ENCODE data around the gene FAM111A. TPM values are rescaled to one million over a fixed set of nuclear protein-coding genes. Genes with fewer than 3 reads are reported as not detected.

The FAM111A gene
- total and polyA plus RNA-seq, 10 of the 15 experiments (the other 5 are each of a cell fraction or from before 2014, with no cell fraction given) = 26.6 to 95.0 (median 67.5) TPM

DNA sequence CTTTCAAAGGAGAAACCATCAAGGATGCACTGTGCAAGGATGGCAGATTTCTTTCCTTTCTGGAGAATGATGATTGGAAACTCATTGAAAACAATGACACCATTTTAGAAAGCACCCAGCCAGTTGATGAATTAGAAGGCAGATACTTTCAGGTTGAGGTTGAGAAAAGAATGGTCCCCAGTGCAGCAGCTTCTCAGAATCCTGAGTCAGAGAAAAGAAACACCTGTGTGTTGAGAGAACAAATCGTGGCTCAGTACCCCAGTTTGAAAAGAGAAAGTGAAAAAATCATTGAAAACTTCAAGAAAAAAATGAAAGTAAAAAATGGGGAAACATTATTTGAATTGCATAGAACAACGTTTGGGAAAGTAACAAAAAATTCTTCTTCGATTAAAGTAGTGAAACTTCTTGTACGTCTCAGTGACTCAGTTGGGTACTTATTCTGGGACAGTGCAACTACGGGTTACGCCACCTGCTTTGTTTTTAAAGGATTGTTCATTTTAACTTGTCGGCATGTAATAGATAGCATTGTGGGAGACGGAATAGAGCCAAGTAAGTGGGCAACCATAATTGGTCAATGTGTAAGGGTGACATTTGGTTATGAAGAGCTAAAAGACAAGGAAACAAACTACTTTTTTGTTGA, 9.8 kb downstream of the FAM111A start (continued):
- no peak for TF ChIP-seq NR2F1 (conservative IDR thresholded peaks at IDR 0.05)
- no peak for TF ChIP-seq MXI1 (IDR thresholded peaks at IDR 0.05; ENCODE audit: low read depth, low read length)
- TF ChIP-seq ATF7 (IDR thresholded peaks at IDR 0.05; ENCODE audit: low read depth) = peak; percentile 18; the same call in 1 of the 2 replicates
- no peak for TF ChIP-seq MYC (IDR thresholded peaks at IDR 0.05; ENCODE audit: insufficient read depth, insufficient read length, insufficient replicate concordance, low read length, severe bottlenecking)
- no peak for TF ChIP-seq HDGF (IDR thresholded peaks at IDR 0.05)
- peak; percentile 12 for TF ChIP-seq NFIC (IDR thresholded peaks at IDR 0.05; ENCODE audit: low read depth, low read length)
- TF ChIP-seq, protein P1, sequence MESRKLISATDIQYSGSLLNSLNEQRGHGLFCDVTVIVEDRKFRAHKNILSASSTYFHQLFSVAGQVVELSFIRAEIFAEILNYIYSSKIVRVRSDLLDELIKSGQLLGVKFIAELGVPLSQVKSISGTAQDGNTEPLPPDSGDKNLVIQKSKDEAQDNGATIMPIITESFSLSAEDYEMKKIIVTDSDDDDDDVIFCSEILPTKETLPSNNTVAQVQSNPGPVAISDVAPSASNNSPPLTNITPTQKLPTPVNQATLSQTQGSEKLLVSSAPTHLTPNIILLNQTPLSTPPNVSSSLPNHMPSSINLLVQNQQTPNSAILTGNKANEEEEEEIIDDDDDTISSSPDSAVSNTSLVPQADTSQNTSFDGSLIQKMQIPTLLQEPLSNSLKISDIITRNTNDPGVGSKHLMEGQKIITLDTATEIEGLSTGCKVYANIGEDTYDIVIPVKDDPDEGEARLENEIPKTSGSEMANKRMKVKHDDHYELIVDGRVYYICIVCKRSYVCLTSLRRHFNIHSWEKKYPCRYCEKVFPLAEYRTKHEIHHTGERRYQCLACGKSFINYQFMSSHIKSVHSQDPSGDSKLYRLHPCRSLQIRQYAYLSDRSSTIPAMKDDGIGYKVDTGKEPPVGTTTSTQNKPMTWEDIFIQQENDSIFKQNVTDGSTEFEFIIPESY (IDR thresholded peaks at IDR 0.05) = no peak
- TF ChIP-seq PRDM15 (CRISPR knock-in tag; IDR thresholded peaks at IDR 0.05) = no peak
- TF ChIP-seq, protein P2, sequence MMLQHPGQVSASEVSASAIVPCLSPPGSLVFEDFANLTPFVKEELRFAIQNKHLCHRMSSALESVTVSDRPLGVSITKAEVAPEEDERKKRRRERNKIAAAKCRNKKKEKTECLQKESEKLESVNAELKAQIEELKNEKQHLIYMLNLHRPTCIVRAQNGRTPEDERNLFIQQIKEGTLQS (IDR thresholded peaks at IDR 0.05; ENCODE audit: borderline replicate concordance, extremely low read depth, low read depth, low read length) = no peak
- TF ChIP-seq, protein P3, sequence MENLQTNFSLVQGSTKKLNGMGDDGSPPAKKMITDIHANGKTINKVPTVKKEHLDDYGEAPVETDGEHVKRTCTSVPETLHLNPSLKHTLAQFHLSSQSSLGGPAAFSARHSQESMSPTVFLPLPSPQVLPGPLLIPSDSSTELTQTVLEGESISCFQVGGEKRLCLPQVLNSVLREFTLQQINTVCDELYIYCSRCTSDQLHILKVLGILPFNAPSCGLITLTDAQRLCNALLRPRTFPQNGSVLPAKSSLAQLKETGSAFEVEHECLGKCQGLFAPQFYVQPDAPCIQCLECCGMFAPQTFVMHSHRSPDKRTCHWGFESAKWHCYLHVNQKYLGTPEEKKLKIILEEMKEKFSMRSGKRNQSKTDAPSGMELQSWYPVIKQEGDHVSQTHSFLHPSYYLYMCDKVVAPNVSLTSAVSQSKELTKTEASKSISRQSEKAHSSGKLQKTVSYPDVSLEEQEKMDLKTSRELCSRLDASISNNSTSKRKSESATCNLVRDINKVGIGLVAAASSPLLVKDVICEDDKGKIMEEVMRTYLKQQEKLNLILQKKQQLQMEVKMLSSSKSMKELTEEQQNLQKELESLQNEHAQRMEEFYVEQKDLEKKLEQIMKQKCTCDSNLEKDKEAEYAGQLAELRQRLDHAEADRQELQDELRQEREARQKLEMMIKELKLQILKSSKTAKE (IDR thresholded peaks at IDR 0.05; ENCODE audit: low read depth, poor library complexity, severe bottlenecking) = peak; percentile 54
- no peak for TF ChIP-seq SPI1 (IDR thresholded peaks at IDR 0.05; ENCODE audit: borderline replicate concordance, insufficient read depth, low read depth, low read length)
- no peak for TF ChIP-seq SRF (IDR thresholded peaks at IDR 0.05; ENCODE audit: low read depth in 2 of 2, low read length in 2 of 2)
- TF ChIP-seq ZZZ3 (IDR thresholded peaks at IDR 0.05; ENCODE audit: control insufficient read depth, insufficient read length, low read depth) = no peak
- no peak for TF ChIP-seq SUPT20H (IDR thresholded peaks at IDR 0.05; ENCODE audit: borderline replicate concordance, control insufficient read depth, low read depth, low read length)
- no peak for TF ChIP-seq ASH2L (IDR thresholded peaks at IDR 0.05; ENCODE audit: borderline replicate concordance, low read depth)
- no peak for TF ChIP-seq EGR1 (IDR thresholded peaks at IDR 0.05; ENCODE audit: borderline replicate concordance in 1 of 2, low read depth in 2 of 2, low read length in 2 of 2)
- TF ChIP-seq BACH1 (IDR thresholded peaks at IDR 0.05; ENCODE audit: borderline replicate concordance) = no peak
- TF ChIP-seq CBX3 (IDR thresholded peaks at IDR 0.05; ENCODE audit: borderline replicate concordance, low read depth) = no peak

All from GM12878 (cell line).